ENCODE measurements around the gene GOLGA8N.
"Not testable (repeated sequence)": the region's sequence is repeated elsewhere in the genome, so short reads cannot be mapped to it uniquely, and the experiment has no call there.

DNA sequence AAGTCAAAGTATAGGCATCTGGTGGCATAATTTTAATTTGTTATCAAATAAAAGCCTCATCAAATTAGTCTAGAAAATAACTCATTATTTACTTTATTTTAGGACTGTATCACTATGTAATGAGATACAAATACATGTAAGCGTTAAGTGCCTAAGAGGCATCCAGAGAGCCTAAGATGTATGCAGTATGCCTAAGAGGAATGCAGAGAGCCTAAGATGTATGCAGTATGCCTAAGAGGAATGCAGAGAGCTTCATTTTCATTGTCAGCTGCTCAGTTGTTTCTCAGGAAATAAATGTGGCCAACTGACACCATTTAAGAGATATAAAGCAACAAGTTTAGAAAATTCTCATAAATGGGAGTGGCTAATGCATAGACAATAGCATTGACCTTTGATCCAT, 49.8 kb upstream of the GOLGA8N start:
- TF ChIP-seq ZNF274 (IDR thresholded peaks at IDR 0.05; ENCODE audit: borderline replicate concordance, extremely low read depth, low read length); RFX5 (IDR thresholded peaks at IDR 0.05; ENCODE audit: borderline replicate concordance, low read depth, low read length); POLR2A (IDR thresholded peaks at IDR 0.05; ENCODE audit: control extremely low read depth in 1 of 2, low read depth in 2 of 2, low read length in 2 of 2); POLR2AphosphoS5 (IDR thresholded peaks at IDR 0.05; ENCODE audit: low read depth, low read length); HDAC2 (IDR thresholded peaks at IDR 0.05; ENCODE audit: borderline replicate concordance in 1 of 2, low read depth in 2 of 2, low read length in 2 of 2); KDM1A (IDR thresholded peaks at IDR 0.05; ENCODE audit: borderline replicate concordance, low read length); CBX5 (IDR thresholded peaks at IDR 0.05; ENCODE audit: low read depth, low read length); BCL11A (IDR thresholded peaks at IDR 0.05; ENCODE audit: low read depth in 2 of 2, low read length in 2 of 2); TAF1 (IDR thresholded peaks at IDR 0.05; ENCODE audit: low read depth, low read length): not testable (repeated sequence)
- TF ChIP-seq, protein P1, sequence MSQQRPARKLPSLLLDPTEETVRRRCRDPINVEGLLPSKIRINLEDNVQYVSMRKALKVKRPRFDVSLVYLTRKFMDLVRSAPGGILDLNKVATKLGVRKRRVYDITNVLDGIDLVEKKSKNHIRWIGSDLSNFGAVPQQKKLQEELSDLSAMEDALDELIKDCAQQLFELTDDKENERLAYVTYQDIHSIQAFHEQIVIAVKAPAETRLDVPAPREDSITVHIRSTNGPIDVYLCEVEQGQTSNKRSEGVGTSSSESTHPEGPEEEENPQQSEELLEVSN (IDR thresholded peaks at IDR 0.05), result not testable (repeated sequence)
- TF ChIP-seq, protein P2, sequence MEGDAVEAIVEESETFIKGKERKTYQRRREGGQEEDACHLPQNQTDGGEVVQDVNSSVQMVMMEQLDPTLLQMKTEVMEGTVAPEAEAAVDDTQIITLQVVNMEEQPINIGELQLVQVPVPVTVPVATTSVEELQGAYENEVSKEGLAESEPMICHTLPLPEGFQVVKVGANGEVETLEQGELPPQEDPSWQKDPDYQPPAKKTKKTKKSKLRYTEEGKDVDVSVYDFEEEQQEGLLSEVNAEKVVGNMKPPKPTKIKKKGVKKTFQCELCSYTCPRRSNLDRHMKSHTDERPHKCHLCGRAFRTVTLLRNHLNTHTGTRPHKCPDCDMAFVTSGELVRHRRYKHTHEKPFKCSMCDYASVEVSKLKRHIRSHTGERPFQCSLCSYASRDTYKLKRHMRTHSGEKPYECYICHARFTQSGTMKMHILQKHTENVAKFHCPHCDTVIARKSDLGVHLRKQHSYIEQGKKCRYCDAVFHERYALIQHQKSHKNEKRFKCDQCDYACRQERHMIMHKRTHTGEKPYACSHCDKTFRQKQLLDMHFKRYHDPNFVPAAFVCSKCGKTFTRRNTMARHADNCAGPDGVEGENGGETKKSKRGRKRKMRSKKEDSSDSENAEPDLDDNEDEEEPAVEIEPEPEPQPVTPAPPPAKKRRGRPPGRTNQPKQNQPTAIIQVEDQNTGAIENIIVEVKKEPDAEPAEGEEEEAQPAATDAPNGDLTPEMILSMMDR (IDR thresholded peaks at IDR 0.05; ENCODE audit: control extremely low read depth in 1 of 3, insufficient read depth in 1 of 3, low read depth in 1 of 3, low read length in 3 of 3), result not testable (repeated sequence)

All from H1 (cell line).